Esophagus muscularis mucosa (tissue), 3 donors: ENCODE measurements around the gene KNSTRN.
A peak's percentile ranks its signal among the peaks of the same experiment; 100 is the strongest.

Source experiments
- CTCF ChIP-seq, 3 experiments: fragments of 200-600 bp in 2 of 3; fragments of 450-650 bp in 1 of 3; sonication (generic) in 2 of 3; IDR thresholded peaks; one replicate each; pipeline ENCODE4 v1.5.1; 2017 to 2019; ENCODE audit warnings: antibody characterized with exemption in 3 of 3, mild to moderate bottlenecking in 2 of 3, moderate library complexity in 1 of 3
- EP300 ChIP-seq: sonication (generic); formaldehyde crosslinking; IDR thresholded peaks from one replicate; pipeline ENCODE4 v1.6.1; 2017; ENCODE audit warnings: antibody characterized with exemption

DNA sequence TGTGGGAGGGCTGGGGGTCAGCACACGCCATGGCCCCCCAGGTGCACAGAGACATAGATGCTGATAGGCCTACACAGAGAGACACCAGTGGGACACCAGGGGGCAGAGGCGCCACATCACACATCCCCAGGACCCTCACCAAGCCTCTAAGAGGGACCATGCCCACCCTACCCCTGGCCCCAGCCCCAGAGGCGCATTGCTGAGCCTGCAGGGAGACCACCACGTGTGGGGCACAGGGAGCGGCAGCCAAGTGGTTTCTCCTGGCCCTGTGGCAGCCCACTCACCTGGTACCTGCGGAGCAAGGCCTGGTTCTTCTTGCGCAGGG, 42.9 kb upstream of the KNSTRN start:
- TF ChIP-seq EP300 (no peak), CTCF (IDR thresholded peaks at IDR 0.05) (peak in 1 of 3 experiments; percentile 9)
